ENCODE data around the gene TPCN2. TPM values are rescaled to one million over a fixed set of nuclear protein-coding genes. Genes with fewer than 3 reads are reported as not detected.
"Not testable (repeated sequence)": the region's sequence is repeated elsewhere in the genome, so short reads cannot be mapped to it uniquely, and the experiment has no call there.

The TPCN2 gene
- total RNA-seq = 1 to 10 TPM; 5.8 to 8.4 (median 7.1) TPM

- peak; percentile 98 to 100 for ATAC-seq
- Mint-ChIP-seq H3K9me3 (no peaks in the 10 kb centered on the region), H3K4me3 (peak within 1 kb of the TSS; percentile 80)
These were observed at the start of gene TPCN2 for GRCh38 chr11:69048694-69049489. TSS of gene TPCN2 (plus strand) at chr11:69048932. CDS start at chr11:69048998, 66 bp downstream.

GRCh38 chr11:68999093-68999747, 49.5 kb upstream of the TPCN2 start:
- ATAC-seq (no peak), DNase-seq (no peak)

More at GRCh38 chr11:69048694-69049489, at the start of gene TPCN2:
- Mint-ChIP-seq H3K36me3 (ENCODE audit: insufficient read depth) (no peaks in the 10 kb centered on the region), H3K27me3 (ENCODE audit: low read depth) (peaks cover 3% of the 10 kb centered on the region), H3K4me1 (ENCODE audit: low read depth) (peaks cover 22% of the 10 kb centered on the region)
- DNase-seq = peak; percentile 88

DNA sequence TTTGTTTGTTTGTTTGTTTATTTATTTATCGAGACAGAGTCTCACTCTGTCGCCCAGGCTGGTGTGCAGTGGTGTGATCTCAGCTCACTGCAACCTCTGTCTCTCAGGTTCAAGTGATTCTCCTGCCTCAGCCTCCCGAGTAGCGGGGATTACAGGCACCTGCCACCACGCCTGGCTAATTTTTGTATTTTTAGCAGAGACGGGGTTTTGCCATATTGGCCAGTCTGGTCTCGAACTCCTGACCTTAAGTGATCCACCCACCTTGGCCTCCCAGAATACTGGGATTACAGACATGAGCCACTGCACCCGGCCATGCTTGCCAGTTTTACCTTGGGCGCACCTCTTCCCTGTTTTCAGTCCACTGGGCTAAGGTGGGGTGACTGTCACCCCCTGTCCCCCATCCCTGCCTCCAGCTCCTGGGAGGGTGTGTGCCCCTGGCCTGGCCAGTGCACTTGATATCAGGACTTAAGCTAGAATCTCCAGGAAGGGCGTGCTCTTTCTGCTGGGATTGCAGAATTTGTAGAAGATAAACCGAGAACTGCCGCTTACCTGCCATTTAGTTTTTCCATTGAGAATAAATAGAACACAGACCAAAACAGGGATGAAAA, 48.9 kb upstream of the TPCN2 start:
- H3K4me1 Mint-ChIP-seq (ENCODE audit: low read depth); DNase-seq; ATAC-seq; H3K4me3 Mint-ChIP-seq; H3K9me3 Mint-ChIP-seq; H3K27me3 Mint-ChIP-seq (ENCODE audit: low read depth); H3K36me3 Mint-ChIP-seq (ENCODE audit: insufficient read depth): not testable (repeated sequence)

More at GRCh38 chr11:68999093-68999747, 49.5 kb upstream of the TPCN2 start:
- H3K36me3 Mint-ChIP-seq (ENCODE audit: insufficient read depth) = no peaks in the 10 kb centered on the region
- no peaks in the 10 kb centered on the region for H3K9me3 Mint-ChIP-seq
- H3K4me1 Mint-ChIP-seq (ENCODE audit: low read depth) = peaks cover 3% of the 10 kb centered on the region
- no peak overlapping the region for H3K4me3 Mint-ChIP-seq
- H3K27me3 Mint-ChIP-seq (ENCODE audit: low read depth) = peaks cover 14% of the 10 kb centered on the region

- Mint-ChIP-seq H3K4me3 (no peak overlapping the region), H3K27me3 (ENCODE audit: low read depth) (peaks cover 11% of the 10 kb centered on the region), H3K4me1 (ENCODE audit: low read depth) (peaks cover 3% of the 10 kb centered on the region), H3K9me3 (no peaks in the 10 kb centered on the region), H3K36me3 (ENCODE audit: insufficient read depth) (no peaks in the 10 kb centered on the region)
- DNase-seq (no peak), ATAC-seq (no peak)
These were observed 48.3 kb upstream of the TPCN2 start for GRCh38 chr11:69000391-69000790.

- DNase-seq = no peak
- Mint-ChIP-seq H3K36me3 (ENCODE audit: insufficient read depth) (no peaks in the 10 kb centered on the region), H3K9me3 (no peaks in the 10 kb centered on the region), H3K4me1 (ENCODE audit: low read depth) (peaks cover 3% of the 10 kb centered on the region), H3K4me3 (no peak overlapping the region), H3K27me3 (ENCODE audit: low read depth) (peaks cover 14% of the 10 kb centered on the region)
- ATAC-seq = no peak
These were observed 47.9 kb upstream of the TPCN2 start for GRCh38 chr11:69000831-69001242.

DNA sequence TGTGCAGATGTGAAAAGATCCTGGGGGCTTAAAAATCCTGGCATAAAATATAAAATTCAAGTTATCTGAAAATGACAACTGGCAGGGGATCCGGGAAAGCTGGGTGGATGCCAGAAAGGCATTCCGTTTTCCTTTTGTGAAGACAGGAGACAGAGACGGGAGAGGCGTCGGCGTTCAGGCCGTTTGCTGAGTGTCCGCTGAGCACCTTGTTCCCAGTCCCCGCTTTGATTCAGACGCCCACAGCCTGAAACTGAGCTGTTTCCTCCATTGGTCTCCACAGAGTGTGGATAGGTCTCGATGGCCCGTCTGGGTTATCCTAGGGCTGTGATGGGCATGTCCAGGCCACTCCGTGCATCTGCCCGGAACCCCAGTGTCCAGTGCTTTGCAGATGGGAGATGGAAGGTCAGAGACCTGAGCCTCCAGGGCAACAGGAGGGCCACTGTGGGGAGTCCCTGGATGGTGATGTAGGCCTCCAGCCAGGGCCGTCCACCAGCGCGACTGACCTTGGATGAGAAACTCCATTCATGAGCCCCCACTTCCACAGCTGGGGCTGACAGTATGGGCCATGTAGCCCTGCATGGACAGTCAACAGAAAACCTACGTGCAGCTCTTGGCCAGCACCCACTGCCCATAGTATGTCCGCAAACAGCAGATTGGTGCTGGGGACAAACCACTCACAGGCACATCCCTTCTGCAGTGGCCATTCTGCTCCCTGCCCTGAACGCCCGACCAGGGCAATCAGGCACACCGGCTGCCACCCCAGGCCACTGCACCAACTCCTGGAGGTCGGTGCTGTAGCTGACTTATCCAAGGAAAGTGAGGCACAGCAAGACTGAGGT, 47.3 kb upstream of the TPCN2 start:
- Mint-ChIP-seq H3K27me3 (ENCODE audit: low read depth) (peaks cover 16% of the 10 kb centered on the region), H3K9me3 (no peaks in the 10 kb centered on the region), H3K36me3 (ENCODE audit: insufficient read depth) (no peaks in the 10 kb centered on the region), H3K4me3 (no peak overlapping the region), H3K4me1 (ENCODE audit: low read depth) (peaks cover 3% of the 10 kb centered on the region)
- DNase-seq (no peak), ATAC-seq (no peak)

GRCh38 chr11:69002110-69002569, 46.6 kb upstream of the TPCN2 start:
- H3K9me3 Mint-ChIP-seq = no peaks in the 10 kb centered on the region
- peaks cover 16% of the 10 kb centered on the region for H3K27me3 Mint-ChIP-seq (ENCODE audit: low read depth)
- ATAC-seq (no peak), DNase-seq (no peak)
- no peak overlapping the region for H3K4me3 Mint-ChIP-seq
- H3K36me3 Mint-ChIP-seq (ENCODE audit: insufficient read depth) = no peaks in the 10 kb centered on the region
- peaks cover 3% of the 10 kb centered on the region for H3K4me1 Mint-ChIP-seq (ENCODE audit: low read depth)

DNA sequence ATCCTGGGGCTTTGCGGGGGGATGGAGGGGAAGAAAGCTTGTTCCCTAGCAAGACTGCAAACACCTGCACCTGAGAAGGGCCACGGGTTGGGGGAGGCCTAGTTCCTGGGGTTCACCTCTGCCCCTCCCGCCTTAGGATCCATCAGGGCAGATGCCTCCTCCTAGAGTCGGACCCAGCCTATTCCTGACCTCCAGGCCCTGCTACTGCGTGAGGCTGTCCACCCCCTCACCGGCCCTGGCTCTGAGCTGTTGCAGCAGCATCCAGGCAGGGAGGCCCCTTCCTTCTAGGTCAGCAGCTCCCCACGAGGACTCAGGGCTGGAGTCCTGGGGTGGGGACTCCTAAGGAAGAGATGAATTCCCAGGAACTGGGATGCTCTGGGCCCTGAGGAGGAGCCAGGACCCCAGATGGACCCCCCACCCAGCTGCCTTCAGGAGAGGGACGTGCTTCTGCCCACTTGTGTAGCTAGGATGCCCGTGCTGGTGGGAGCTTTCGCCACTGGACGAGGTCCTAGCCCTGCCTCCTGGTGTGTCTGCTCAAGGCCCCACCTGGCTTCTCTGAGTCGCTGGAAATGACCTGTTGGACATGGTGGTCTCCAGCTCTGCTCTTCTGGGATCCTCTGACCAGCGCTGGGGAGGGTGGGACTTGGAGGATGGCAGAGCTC, 46.0 kb upstream of the TPCN2 start:
- Mint-ChIP-seq H3K36me3 (ENCODE audit: insufficient read depth) (no peaks in the 10 kb centered on the region), H3K9me3 (no peaks in the 10 kb centered on the region), H3K27me3 (ENCODE audit: low read depth) (peaks cover 16% of the 10 kb centered on the region), H3K4me1 (ENCODE audit: low read depth) (peaks cover 3% of the 10 kb centered on the region), H3K4me3 (no peak overlapping the region)
- no peak for DNase-seq
- no peak for ATAC-seq

- ATAC-seq = no peak
- Mint-ChIP-seq H3K4me1 (ENCODE audit: low read depth) (peaks cover 3% of the 10 kb centered on the region), H3K27me3 (ENCODE audit: low read depth) (peaks cover 15% of the 10 kb centered on the region), H3K4me3 (no peak overlapping the region), H3K9me3 (no peaks in the 10 kb centered on the region), H3K36me3 (ENCODE audit: insufficient read depth) (no peaks in the 10 kb centered on the region)
- no peak for DNase-seq
These were observed 45.3 kb upstream of the TPCN2 start for GRCh38 chr11:69003301-69003865.

DNA sequence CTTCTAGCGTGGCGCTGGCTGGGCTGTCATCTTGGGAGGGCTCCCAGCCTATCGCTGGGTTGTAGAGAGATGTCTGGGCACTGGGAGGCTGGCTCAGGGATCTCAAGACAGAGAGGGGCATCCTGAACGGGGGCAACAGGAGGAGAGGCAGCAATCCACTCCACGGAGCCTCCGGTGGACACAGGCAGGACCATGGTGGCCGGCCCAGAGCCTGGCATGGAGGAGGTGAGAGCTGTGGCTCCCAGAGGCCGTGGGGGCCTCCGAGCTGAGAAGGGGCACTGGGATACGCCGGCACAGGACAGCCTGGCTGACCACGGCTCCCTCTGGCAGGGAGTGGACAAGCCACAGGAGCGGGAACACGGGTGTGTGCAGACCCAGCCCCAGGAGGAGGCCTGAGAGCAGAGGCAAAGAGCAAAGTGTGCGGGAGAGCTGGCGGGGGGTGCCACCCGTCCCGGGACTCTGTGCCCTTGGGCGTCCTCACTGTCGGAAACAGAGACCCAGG, 44.8 kb upstream of the TPCN2 start:
- no peak for DNase-seq

GRCh38 chr11:69004411-69005182, 44.1 kb upstream of the TPCN2 start:
- Mint-ChIP-seq H3K4me1 (ENCODE audit: low read depth) (no peaks in the 10 kb centered on the region), H3K9me3 (no peaks in the 10 kb centered on the region), H3K4me3 (no peak overlapping the region), H3K36me3 (ENCODE audit: insufficient read depth) (no peaks in the 10 kb centered on the region), H3K27me3 (ENCODE audit: low read depth) (peaks cover 15% of the 10 kb centered on the region)
- DNase-seq (no peak), ATAC-seq (no peak)

More for the DNA sequence above, 44.8 kb upstream of the TPCN2 start:
- peaks cover 16% of the 10 kb centered on the region for H3K27me3 Mint-ChIP-seq (ENCODE audit: low read depth)
- no peak overlapping the region for H3K4me3 Mint-ChIP-seq
- no peaks in the 10 kb centered on the region for H3K9me3 Mint-ChIP-seq
- no peaks in the 10 kb centered on the region for H3K36me3 Mint-ChIP-seq (ENCODE audit: insufficient read depth)
- ATAC-seq = no peak
- peaks cover 2% of the 10 kb centered on the region for H3K4me1 Mint-ChIP-seq (ENCODE audit: low read depth)

DNA sequence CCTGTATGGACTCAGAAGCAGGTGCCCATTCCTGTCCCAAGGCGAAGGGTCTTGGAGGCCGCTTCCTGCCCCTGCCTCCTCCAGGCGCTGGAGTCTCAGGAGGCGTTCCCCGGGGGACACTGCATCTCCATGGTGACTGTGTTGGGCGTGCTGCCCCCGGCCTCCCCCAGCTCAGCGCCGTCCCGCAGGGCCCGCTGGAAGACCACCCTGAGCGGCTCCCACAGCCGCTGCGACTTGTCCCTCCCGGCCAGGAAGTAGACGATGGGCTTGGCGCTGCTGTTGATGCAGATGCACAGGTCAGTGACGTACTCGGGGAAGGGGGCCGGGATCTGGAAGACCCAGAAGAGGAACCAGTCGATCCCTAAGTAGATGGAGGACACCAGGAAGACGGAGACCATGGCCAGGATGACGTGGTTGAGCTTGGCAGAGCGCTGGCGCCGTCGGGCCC, 43.5 kb upstream of the TPCN2 start:
- Mint-ChIP-seq H3K9me3 (no peaks in the 10 kb centered on the region), H3K4me3 (no peak overlapping the region), H3K4me1 (ENCODE audit: low read depth) (no peaks in the 10 kb centered on the region), H3K36me3 (ENCODE audit: insufficient read depth) (no peaks in the 10 kb centered on the region), H3K27me3 (ENCODE audit: low read depth) (peaks cover 20% of the 10 kb centered on the region)
- ATAC-seq (no peak), DNase-seq (no peak)

All from activated T-cell treated with anti-CD3 and anti-CD28 coated beads, Interleukin-2, amount 50 U/mL, for 4 hours (primary cell).